Measurements from ENCODE around the gene AASDH.

AASDH gene

DNA sequence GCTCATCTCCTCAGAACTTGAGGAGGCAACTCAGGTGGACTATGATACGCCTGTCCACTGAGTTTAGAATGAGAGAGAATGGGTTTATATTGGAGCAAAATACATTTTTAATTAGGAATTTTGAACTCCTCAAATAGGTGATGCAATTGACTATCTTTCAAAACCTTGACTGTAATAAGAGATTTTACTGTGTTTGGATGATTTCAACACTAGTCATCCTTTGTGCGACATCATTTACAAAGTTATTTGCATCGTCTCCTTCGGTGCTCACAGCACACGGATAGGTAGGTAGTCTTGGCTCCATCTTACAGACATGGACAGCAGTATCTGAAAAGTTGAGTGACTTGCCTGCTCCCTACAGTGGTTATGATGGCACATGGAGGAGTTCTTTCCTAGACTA is 67.0 kb downstream of the AASDH start:
- no peak for TF ChIP-seq CTCF (IDR thresholded peaks at IDR 0.05; ENCODE audit: control insufficient read depth, extremely low read depth, insufficient read depth)
- DNase-seq (ENCODE audit: low read depth): no peak
- no peak overlapping the region for H3K4me3 ChIP-seq (ENCODE audit: low read depth, low read length)

GRCh38 chr4:56318555-56318954 is 68.7 kb downstream of the AASDH start:
- no peak for TF ChIP-seq CTCF (IDR thresholded peaks at IDR 0.05; ENCODE audit: control insufficient read depth, extremely low read depth, insufficient read depth)
- H3K4me3 ChIP-seq (ENCODE audit: low read depth, low read length): no peak overlapping the region
- DNase-seq (ENCODE audit: low read depth): no peak

- no peak for TF ChIP-seq CTCF (IDR thresholded peaks at IDR 0.05; ENCODE audit: control insufficient read depth, extremely low read depth, insufficient read depth)
- DNase-seq (ENCODE audit: low read depth): no peak
- no peak overlapping the region for H3K4me3 ChIP-seq (ENCODE audit: low read depth, low read length)
These were observed 69.5 kb downstream of the AASDH start for GRCh38 chr4:56317749-56318148.

DNA sequence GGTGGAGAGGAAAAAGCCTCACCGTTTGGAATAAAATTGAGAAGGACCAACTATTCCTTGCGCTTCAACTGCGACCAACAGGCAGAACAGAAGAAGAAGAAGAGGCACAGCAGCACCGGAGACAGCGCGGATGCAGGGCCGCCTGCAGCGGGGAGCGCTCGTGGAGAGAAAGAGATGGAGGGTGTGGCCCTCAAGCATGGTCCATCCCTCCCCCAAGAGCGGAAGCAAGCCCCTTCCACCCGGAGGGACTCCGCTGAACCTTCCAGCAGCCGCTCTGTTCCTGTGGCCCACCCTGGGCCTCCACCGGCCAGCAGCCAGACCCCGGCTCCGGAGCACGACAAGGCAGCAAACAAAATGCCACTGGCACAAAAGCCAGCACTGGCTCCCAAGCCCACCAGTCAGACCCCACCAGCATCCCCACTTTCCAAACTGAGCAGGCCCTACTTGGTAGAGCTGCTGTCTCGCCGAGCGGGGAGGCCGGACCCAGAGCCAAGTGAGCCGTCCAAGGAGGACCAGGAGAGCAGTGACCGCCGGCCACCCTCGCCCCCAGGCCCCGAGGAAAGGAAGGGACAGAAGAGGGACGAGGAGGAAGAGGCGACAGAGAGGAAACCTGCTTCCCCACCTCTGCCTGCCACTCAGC is 71.2 kb downstream of the AASDH start:
- no peak overlapping the region for H3K4me3 ChIP-seq (ENCODE audit: low read depth, low read length)
- TF ChIP-seq CTCF (IDR thresholded peaks at IDR 0.05; ENCODE audit: control insufficient read depth, extremely low read depth, insufficient read depth): no peak
- no peak for DNase-seq (ENCODE audit: low read depth)

DNA sequence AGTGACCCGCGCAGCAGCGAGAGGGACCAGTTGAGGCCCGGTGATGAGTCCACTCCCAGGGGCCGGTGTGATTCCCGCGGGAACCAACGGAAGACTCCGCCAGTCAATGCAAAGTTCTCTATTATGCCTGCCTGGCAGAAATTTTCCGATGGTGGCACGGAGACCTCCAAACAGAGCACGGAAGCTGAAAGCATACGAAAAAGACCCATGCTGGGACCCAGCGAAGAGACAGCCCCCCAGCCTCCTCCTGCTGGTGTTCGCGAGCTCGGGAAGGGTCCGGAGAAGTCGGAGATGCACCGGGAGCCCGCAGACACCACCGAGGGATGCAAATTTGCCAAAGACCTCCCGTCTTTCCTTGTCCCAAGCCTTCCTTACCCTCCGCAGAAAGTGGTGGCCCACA is 71.7 kb downstream of the AASDH start:
- DNase-seq (ENCODE audit: low read depth): no peak
- TF ChIP-seq CTCF (IDR thresholded peaks at IDR 0.05; ENCODE audit: control insufficient read depth, extremely low read depth, insufficient read depth): no peak
- no peak overlapping the region for H3K4me3 ChIP-seq (ENCODE audit: low read depth, low read length)

GRCh38 chr4:56315041-56315440 is 72.2 kb downstream of the AASDH start:
- H3K4me3 ChIP-seq (ENCODE audit: low read depth, low read length): no peak overlapping the region
- TF ChIP-seq CTCF (IDR thresholded peaks at IDR 0.05; ENCODE audit: control insufficient read depth, extremely low read depth, insufficient read depth): no peak
- DNase-seq (ENCODE audit: low read depth): no peak

- TF ChIP-seq CTCF (IDR thresholded peaks at IDR 0.05; ENCODE audit: control insufficient read depth, extremely low read depth, insufficient read depth): no peak
- H3K4me3 ChIP-seq (ENCODE audit: low read depth, low read length): no peak overlapping the region
- no peak for DNase-seq (ENCODE audit: low read depth)
These were observed 72.9 kb downstream of the AASDH start for GRCh38 chr4:56314207-56314915.
